ENCODE results near the gene LGALS1.
A peak's percentile ranks its signal among the peaks of the same experiment; 100 is the strongest.

The LGALS1 gene

GRCh38 chr22:37628830-37629229 is 46.6 kb upstream of the LGALS1 start:
- H3K27ac ChIP-seq: peak overlapping the region; percentile 27
- TF ChIP-seq, protein P1, sequence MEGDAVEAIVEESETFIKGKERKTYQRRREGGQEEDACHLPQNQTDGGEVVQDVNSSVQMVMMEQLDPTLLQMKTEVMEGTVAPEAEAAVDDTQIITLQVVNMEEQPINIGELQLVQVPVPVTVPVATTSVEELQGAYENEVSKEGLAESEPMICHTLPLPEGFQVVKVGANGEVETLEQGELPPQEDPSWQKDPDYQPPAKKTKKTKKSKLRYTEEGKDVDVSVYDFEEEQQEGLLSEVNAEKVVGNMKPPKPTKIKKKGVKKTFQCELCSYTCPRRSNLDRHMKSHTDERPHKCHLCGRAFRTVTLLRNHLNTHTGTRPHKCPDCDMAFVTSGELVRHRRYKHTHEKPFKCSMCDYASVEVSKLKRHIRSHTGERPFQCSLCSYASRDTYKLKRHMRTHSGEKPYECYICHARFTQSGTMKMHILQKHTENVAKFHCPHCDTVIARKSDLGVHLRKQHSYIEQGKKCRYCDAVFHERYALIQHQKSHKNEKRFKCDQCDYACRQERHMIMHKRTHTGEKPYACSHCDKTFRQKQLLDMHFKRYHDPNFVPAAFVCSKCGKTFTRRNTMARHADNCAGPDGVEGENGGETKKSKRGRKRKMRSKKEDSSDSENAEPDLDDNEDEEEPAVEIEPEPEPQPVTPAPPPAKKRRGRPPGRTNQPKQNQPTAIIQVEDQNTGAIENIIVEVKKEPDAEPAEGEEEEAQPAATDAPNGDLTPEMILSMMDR (conservative IDR thresholded peaks at IDR 0.05; ENCODE audit: low read depth): no peak
- DNase-seq (ENCODE audit: low spot score): no peak
- CTCF ChIA-PET: interaction anchor here (1.1 kb wide), 1 partner anchor 14 kb away, joined by 4 read pairs; no protein-coding TSS in a partner anchor
- POLR2A ChIA-PET (ENCODE audit: low non-redundant PET): no interaction called here

- H3K27ac ChIP-seq: peak overlapping the region; percentile 27
- CTCF ChIA-PET: no interaction called here
- POLR2A ChIA-PET (ENCODE audit: low non-redundant PET): no interaction called here
- DNase-seq (ENCODE audit: low spot score): no peak
- TF ChIP-seq, protein P1 (conservative IDR thresholded peaks at IDR 0.05; ENCODE audit: low read depth): no peak
Observed at GRCh38 chr22:37629928-37630327, 45.5 kb upstream of the LGALS1 start.

DNA sequence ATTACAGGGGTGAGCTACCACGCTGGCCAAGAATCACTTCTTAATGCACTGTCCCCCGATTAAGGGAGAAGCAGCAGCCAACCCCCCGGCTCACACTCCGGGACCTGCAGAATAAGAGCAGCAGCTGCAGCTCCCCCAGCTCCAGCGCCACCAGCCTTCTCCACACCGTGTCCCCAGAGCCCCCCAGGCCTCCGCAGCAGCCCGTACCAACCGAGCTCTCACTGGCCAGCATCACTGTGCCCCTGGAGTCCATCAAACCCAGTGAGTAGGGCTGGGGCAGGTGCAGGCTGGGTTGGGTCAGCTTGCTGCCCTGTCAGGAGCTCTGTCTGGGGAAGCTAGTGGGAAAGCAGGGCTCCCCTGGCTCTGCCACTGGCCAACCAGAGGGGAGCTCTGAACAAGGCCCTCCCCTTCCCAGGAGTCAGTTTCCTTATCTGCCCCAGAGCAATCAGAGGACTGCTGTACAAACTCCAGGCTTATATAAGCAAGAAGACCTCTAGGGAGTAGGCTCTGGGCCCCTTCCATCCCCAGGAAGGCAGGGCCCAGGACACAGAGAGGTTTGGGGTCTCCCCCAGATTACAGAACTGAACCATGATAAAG is 44.5 kb upstream of the LGALS1 start:
- CTCF ChIA-PET: no interaction called here
- POLR2A ChIA-PET (ENCODE audit: low non-redundant PET): no interaction called here
- no peak for DNase-seq (ENCODE audit: low spot score)
- H3K27ac ChIP-seq: peak overlapping the region; percentile 66; the same call in 1 of the 2 replicates
- TF ChIP-seq, protein P1 (conservative IDR thresholded peaks at IDR 0.05; ENCODE audit: low read depth): no peak

DNA sequence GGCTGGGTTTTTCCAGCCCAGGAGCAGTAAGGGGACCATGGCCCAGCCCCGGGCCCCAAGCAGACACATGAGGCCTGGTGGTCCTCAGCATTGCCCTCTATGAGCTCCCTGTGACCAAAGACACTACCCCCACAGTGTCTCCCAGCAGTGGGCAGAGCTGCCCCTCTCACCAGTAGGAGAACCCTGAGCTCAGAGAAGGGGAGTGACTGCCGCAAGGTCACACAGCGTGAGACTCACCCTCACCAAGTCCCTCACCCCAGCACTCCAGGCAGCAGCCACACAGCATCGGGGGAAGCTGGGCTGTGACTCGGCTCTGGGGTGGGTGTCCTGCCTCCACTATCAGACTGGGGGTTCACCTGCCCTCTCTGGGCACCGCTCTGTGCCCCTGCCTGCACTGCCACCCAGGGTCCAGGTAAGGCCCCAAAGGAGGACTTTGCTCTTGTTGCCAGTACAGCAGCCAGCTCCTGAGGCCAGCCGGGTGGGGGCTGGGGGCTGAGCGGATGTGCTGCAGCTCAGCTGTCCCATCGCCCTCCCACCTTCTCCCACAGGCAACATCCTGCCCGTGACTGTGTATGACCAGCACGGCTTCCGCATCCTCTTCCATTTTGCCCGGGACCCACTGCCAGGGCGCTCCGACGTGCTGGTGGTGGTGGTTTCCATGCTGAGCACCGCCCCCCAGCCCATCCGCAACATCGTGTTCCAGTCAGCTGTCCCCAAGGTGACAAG is 43.8 kb upstream of the LGALS1 start:
- CTCF ChIA-PET: interaction anchor here (1.7 kb wide), 1 partner anchor 12 kb away, joined by 6 read pairs; no protein-coding TSS in a partner anchor
- TF ChIP-seq, protein P1 (conservative IDR thresholded peaks at IDR 0.05; ENCODE audit: low read depth): no peak
- POLR2A ChIA-PET (ENCODE audit: low non-redundant PET): no interaction called here
- peak overlapping the region; percentile 66; the same call in 1 of the 2 replicates for H3K27ac ChIP-seq
- no peak for DNase-seq (ENCODE audit: low spot score)

DNA sequence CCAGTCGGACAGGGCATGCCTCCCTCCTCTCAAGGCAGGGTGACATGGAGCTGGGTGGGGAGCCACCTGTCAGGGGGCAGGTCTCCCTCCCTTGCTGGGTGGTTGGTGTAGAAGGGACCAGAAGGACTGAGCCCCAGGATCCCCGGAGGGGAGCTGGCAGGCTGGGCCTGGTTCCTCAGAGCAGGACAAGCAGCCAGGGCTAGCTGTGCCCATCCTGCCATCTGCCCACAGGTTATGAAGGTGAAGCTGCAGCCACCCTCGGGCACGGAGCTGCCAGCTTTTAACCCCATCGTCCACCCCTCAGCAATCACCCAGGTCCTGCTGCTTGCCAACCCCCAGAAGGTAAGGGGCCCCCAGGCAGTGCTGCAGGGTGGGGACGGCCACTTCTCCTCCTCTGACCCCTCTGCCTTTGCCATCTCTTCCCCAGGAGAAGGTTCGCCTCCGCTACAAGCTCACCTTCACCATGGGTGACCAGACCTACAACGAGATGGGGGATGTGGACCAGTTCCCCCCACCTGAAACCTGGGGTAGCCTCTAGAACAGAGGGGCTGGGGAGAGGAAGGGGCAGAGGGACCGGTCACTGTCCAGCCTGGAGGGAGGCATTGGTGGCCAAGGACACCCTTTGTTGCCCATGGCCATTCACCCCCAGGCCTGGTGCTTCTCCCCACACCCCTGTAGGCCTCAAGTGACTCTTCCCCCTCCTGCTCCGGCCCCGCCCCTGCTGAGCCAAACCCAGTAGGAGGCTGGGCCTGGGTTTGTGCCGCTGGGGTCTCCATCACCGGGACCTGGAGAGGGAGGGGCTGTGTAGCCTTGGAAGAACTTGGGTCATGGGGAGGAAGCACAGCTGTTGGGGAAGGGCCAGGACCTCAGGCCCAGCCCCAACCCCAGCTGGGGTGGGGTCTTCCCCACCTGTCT is 43.0 kb upstream of the LGALS1 start:
- TF ChIP-seq, protein P1 (conservative IDR thresholded peaks at IDR 0.05; ENCODE audit: low read depth): no peak
- ChIA-PET POLR2A (ENCODE audit: low non-redundant PET) (no interaction called here), CTCF (interaction anchor here (0.6 to 1.7 kb wide), 2 partner anchors 11 to 24 kb away, joined by 3 to 6 read pairs; partner anchors contain the start of gene GGA1)
- H3K27ac ChIP-seq: peak overlapping the region; percentile 66
- no peak for DNase-seq (ENCODE audit: low spot score)

DNA sequence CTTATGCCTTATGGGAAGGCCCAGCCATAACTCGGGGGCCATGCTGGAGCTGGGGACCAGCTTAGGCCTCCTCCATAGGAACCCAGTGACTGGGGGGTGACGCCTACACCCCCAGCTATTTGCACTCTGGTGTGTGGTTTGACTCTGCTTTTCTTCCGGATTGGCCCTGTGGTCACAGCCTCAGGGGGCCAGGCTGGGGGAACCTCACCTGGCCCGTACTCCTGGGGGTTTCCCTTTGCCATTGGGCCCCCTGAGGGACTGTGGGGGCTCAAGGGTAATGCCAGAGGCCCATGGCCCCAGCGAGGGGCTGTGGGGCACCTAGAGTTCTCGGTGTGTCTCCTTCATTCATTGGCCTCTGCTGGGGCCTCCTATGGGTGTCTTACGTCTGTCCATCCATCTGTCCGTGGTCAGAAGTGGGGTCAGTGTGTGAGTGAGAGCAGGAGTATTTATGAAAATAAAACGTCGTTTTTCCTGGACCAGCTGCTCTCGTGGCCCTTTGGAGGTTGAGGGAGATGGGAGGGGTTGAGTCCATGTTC is 42.3 kb upstream of the LGALS1 start:
- TF ChIP-seq, protein P1 (conservative IDR thresholded peaks at IDR 0.05; ENCODE audit: low read depth): no peak
- ChIA-PET POLR2A (ENCODE audit: low non-redundant PET) (no interaction called here), CTCF (interaction anchor here (0.6 to 1.7 kb wide), 2 partner anchors 10 to 24 kb away, joined by 3 to 6 read pairs; partner anchors contain the start of gene GGA1)
- no peak for DNase-seq (ENCODE audit: low spot score)
- H3K27ac ChIP-seq: peak overlapping the region; percentile 66
